HepG2 (cell line): ENCODE measurements around the gene ZNF581. TPM values are rescaled to one million over a fixed set of nuclear protein-coding genes. Genes with fewer than 3 reads are reported as not detected.
A peak's percentile ranks its signal among the peaks of the same experiment; 100 is the strongest.

ENCODE experiments used
- DNMT3B ChIP-seq: conservative IDR thresholded peaks from 2 replicates; pipeline ENCODE4 v1.6.1; 2016; ENCODE audit warnings: missing biosample characterization, control low read depth
- E2F5 ChIP-seq: sonication (generic); formaldehyde crosslinking; conservative IDR thresholded peaks from 2 replicates; pipeline ENCODE4 v1.4.0; 2020; ENCODE audit warnings: missing genetic modification reagents
- FIP1L1 ChIP-seq: fragments of 200-400 bp; formaldehyde crosslinking; IDR thresholded peaks from 2 replicates; pipeline ENCODE4 v1.6.1; 2018; ENCODE audit warnings: low read depth, mild to moderate bottlenecking, low read length, moderate library complexity, borderline replicate concordance; ENCODE audit not compliant: insufficient read depth
- GATAD2A ChIP-seq: IDR thresholded peaks from 2 replicates; pipeline ENCODE4 v1.6.1; 2016
- HINFP ChIP-seq: sonication (generic); formaldehyde crosslinking; IDR thresholded peaks from 2 replicates; pipeline ENCODE4 v1.4.0; 2020; ENCODE audit warnings: low read depth, mild to moderate bottlenecking, missing genetic modification reagents
- HMG20B ChIP-seq: conservative IDR thresholded peaks from 2 replicates; pipeline ENCODE4 v1.6.1; 2016; ENCODE audit warnings: missing genetic modification reagents, missing compliant biosample characterization
- MLLT10 ChIP-seq: sonication (generic); formaldehyde crosslinking; IDR thresholded peaks from 2 replicates; pipeline ENCODE4 v1.4.0; 2020; ENCODE audit warnings: missing genetic modification reagents
- MTA1 ChIP-seq: sonication (generic); formaldehyde crosslinking; IDR thresholded peaks from 2 replicates; pipeline ENCODE4 v1.4.0; 2020; ENCODE audit warnings: missing genetic modification reagents, mild to moderate bottlenecking, borderline replicate concordance
- NFYB ChIP-seq: sonication (generic); formaldehyde crosslinking; IDR thresholded peaks from 2 replicates; pipeline ENCODE4 v1.4.0; 2020; ENCODE audit warnings: missing genetic modification reagents
- NR3C1 ChIP-seq: sonication (generic); formaldehyde crosslinking; IDR thresholded peaks from 2 replicates; pipeline ENCODE4 v1.4.0; 2020; ENCODE audit warnings: missing genetic modification reagents
- RAD21 ChIP-seq: fragments of 450-650 bp; formaldehyde crosslinking; IDR thresholded peaks from 2 replicates; pipeline ENCODE4 v1.5.0; 2020; ENCODE audit warnings: mild to moderate bottlenecking
- RARA ChIP-seq: IDR thresholded peaks from 2 replicates; pipeline ENCODE4 v1.6.1; 2016; ENCODE audit warnings: missing genetic modification reagents, missing compliant biosample characterization
- TBL1XR1 ChIP-seq: fragments of 150-350 bp; IDR thresholded peaks from 2 replicates; pipeline ENCODE4 v1.6.1; 2014; ENCODE audit warnings: borderline replicate concordance, low read length; ENCODE audit not compliant: partially characterized antibody
- TP53 ChIP-seq: sonication (generic); formaldehyde crosslinking; conservative IDR thresholded peaks from 2 replicates; pipeline ENCODE4 v1.4.0; 2020; ENCODE audit warnings: missing genetic modification reagents
- TSC22D2 ChIP-seq: sonication (generic); formaldehyde crosslinking; IDR thresholded peaks from 2 replicates; pipeline ENCODE4 v1.5.1; 2020; ENCODE audit warnings: missing genetic modification reagents, mild to moderate bottlenecking, borderline replicate concordance
- U2AF1 ChIP-seq: fragments of 200-400 bp; formaldehyde crosslinking; optimal IDR thresholded peaks from 2 replicates; pipeline ENCODE3; 2017; ENCODE audit warnings: mild to moderate bottlenecking, low read depth, low read length
- ZMYM3 ChIP-seq: sonication (generic); formaldehyde crosslinking; IDR thresholded peaks from 2 replicates; pipeline ENCODE4 v1.5.1; 2020; ENCODE audit warnings: mild to moderate bottlenecking, missing genetic modification reagents
- ZNF143 ChIP-seq: sonication (generic); formaldehyde crosslinking; IDR thresholded peaks from 2 replicates; pipeline ENCODE4 v1.4.0; 2020; ENCODE audit warnings: missing genetic modification reagents
- ZNF367 ChIP-seq: sonication (generic); formaldehyde crosslinking; IDR thresholded peaks from 2 replicates; pipeline ENCODE4 v1.4.0; 2020; ENCODE audit warnings: missing genetic modification reagents, borderline replicate concordance
- ZNF570 ChIP-seq: sonication (generic); formaldehyde crosslinking; IDR thresholded peaks from 2 replicates; pipeline ENCODE4 v1.4.0; 2020; ENCODE audit warnings: mild to moderate bottlenecking, missing genetic modification reagents, borderline replicate concordance
- ZNF574 ChIP-seq: sonication (generic); formaldehyde crosslinking; IDR thresholded peaks from 2 replicates; pipeline ENCODE4 v1.4.0; 2020; ENCODE audit warnings: missing genetic modification reagents
- ZNF576 ChIP-seq: sonication (generic); formaldehyde crosslinking; IDR thresholded peaks from 2 replicates; pipeline ENCODE4 v1.4.0; 2020; ENCODE audit warnings: mild to moderate bottlenecking, missing genetic modification reagents
- ZNF775 ChIP-seq: sonication (generic); formaldehyde crosslinking; IDR thresholded peaks from 2 replicates; pipeline ENCODE4 v1.4.0; 2020; ENCODE audit warnings: missing genetic modification reagents, mild to moderate bottlenecking, moderate library complexity, borderline replicate concordance
- ZNF800 ChIP-seq: sonication (generic); formaldehyde crosslinking; IDR thresholded peaks from 2 replicates; pipeline ENCODE4 v1.4.0; 2020; ENCODE audit warnings: missing genetic modification reagents
- ZNF839 ChIP-seq: sonication (generic); formaldehyde crosslinking; IDR thresholded peaks from 2 replicates; pipeline ENCODE4 v1.4.0; 2020; ENCODE audit warnings: missing genetic modification reagents, mild to moderate bottlenecking, borderline replicate concordance
- polyA plus RNA-seq, 8 experiments: library from polyadenylated mRNA; depleted of rRNA in 3 of 8; stranded (reverse) in 7 of 8; unstranded in 1 of 8; fragments of >200 nt; fragmentation: Illumina TruSeq in 4 of 8; extraction: Trizol in 4 of 8; gene quantifications; 2 replicates each; pipeline versions ENCODE4 v1.2.1 to v1.2.3, GENCODE V29; 2011 to 2016; ENCODE audit warnings: low read depth in 4 of 8, missing spikeins in 1 of 8, mixed read lengths in 1 of 8; ENCODE audit not compliant: insufficient read depth in 1 of 8
- total RNA-seq, 5 experiments: library from RNA; depleted of rRNA; stranded (reverse); fragments of >200 nt; fragmentation: Illumina TruSeq; extraction: Trizol; gene quantifications; 2 replicates each; pipeline ENCODE4 v1.2.3, GENCODE V29; 2016; ENCODE audit warnings: low read depth in 1 of 5

ZNF581 gene
- total and polyA plus RNA-seq, 2 of the 13 experiments (the other 11 are each of a cell fraction or from before 2014, with no cell fraction given) = 19.6 to 49.5 TPM

GRCh38 chr19:55605207-55605636, 38.2 kb upstream of the ZNF581 start (continued):
- TF ChIP-seq ZNF574 (CRISPR knock-in tag) (peak; percentile 63; the same call in 1 of the 2 replicates), E2F5 (CRISPR knock-in tag) (0 out of 2 replicates have a peak, but pooled peaks have one; percentile 43), FIP1L1 (no peak), RARA (CRISPR knock-in tag) (no peak; the same call in 1 of the 2 replicates), NFYB (0 out of 2 replicates have a peak, but pooled peaks have one; percentile 11), ZNF839 (CRISPR knock-in tag) (no peak), GATAD2A (no peak), DNMT3B (CRISPR knock-in tag) (no peak), MTA1 (CRISPR knock-in tag) (no peak), ZNF800 (CRISPR knock-in tag) (no peak), TSC22D2 (no peak), RAD21 (no peak), HMG20B (CRISPR knock-in tag) (no peak), MLLT10 (CRISPR knock-in tag) (no peak), ZNF143 (CRISPR knock-in tag) (no peak), HINFP (CRISPR knock-in tag) (no peak), TBL1XR1 (no peak), ZNF775 (CRISPR knock-in tag) (no peak), ZNF570 (no peak), ZMYM3 (no peak), TP53 (CRISPR knock-in tag) (no peak), NR3C1 (CRISPR knock-in tag) (no peak), ZNF576 (CRISPR knock-in tag) (no peak), U2AF1 (no peak), ZNF367 (CRISPR knock-in tag) (no peak)
